ENCODE measurements around the gene SND1. TPM values are rescaled to one million over a fixed set of nuclear protein-coding genes. Genes with fewer than 3 reads are reported as not detected.

SND1 gene
- polyA plus RNA-seq, 3 donors, result 158 to 177 (median 163) TPM

DNA sequence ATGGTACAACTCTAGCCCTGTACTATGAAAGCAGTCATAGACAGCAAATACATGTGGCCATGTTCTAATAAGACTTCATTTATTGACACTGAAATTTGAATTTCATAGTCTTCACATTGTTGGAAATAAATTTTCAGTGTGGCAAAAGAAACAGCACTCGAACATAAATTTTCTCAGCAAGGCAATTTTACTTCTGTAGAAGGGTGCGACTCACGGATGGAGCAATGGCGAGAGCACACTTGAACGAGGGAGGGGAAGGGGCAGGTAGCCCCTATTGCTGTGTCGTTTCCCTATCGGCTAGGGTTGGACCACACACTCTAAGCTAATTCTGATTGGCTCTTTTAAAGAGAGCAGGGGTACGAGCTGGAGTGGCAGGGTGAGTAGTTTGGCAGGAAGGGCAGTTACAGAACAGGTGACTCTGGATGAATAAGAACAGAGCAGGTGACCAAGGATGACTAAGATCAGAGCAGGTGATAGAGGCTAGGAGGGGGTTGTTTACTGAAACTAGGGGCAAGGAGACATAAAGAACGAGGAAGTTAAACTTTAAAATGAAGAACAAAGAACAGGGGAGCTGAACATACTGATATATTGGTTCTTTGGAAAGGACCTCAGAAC, 327.2 kb downstream of the SND1 start:
- DNase-seq (ENCODE audit: low read depth in 3 of 3, low spot score in 2 of 3), result no peak

DNA sequence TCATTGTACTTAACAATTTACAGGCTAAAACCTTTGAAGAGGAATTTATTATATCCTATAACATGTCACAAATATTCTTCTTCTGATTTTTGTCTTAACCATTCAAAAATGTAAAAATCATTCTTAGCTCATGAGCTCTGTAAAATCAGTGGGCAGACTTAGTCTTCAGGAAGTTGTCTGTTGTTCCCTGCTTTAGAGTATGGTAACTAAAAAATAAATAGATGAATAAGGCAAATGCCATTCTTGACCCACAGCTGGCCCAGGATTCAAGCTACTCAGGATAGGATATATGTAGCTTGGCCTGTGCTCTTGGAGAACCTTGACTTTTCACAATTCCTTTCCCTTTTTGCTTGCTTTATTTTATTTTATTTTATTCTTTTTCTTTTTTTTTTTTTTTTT, 327.7 kb downstream of the SND1 start:
- DNase-seq (ENCODE audit: low read depth in 3 of 3, low spot score in 2 of 3), result no peak

DNA sequence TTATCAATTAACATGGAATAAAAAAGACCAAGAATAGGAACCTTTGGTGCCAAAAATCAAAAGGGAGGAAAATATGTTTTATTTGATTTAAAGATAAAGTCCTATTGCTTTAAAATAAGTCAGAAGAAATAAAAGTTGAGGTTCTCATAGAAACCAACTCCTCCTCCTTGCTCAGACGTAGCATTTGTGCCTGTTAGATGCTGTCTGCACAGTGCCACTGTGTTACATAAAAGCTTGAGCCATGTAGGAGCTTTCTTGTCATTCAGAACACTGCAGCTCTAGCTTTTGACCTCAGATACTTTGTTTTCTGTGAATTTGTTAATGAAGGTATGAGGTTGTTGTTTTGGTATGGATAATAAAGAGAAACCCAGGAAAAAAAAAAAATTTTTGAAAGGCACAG, 328.9 kb downstream of the SND1 start:
- DNase-seq (ENCODE audit: low read depth in 3 of 3, low spot score in 2 of 3), result no peak

DNA sequence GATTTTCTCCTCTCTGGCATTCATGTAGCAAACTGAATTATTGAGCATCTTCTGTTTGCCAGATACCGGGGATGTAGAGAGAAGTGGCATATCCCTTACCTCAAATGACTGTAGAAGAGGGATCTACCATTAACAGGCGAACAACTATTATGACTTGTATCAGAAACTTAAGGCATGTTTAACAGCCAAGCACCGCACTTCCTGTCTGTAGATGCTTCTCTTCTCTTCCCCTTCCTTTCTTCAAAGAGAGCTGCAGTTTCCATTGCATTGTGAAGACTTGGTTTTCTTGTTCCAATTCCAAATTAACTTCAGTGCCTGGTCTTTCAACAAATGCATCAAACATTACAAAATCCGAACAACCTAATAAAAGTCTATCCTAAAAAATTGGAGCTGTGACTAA, 330.0 kb downstream of the SND1 start:
- no peak for DNase-seq (ENCODE audit: low read depth in 3 of 3, low spot score in 2 of 3)

DNA sequence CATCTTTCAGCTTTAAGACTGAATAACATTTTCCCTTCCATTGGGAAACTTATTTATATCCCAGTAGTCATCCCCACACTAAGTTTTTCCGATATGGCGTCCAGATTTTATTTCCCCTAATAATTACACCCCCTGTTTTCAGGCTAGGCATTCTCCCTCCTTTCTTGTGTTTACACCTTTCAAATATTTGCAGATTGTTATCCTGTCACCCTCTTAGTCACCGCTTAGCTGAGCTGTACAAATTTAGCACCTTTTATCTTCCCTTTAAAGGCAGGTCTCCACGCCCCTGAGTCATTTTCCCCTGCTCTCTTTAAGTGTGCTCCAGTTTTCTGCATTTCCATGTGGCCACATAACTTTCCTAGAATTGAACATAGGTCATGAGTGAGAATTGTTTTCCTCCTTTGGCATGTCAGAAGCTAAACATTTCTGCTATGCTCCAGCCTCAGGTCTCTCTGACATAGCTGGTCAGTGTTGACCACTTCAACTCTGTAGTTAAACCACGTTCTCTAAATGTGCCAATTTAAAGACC, 331.9 kb downstream of the SND1 start:
- DNase-seq (ENCODE audit: low read depth in 3 of 3, low spot score in 2 of 3), result no peak

DNA sequence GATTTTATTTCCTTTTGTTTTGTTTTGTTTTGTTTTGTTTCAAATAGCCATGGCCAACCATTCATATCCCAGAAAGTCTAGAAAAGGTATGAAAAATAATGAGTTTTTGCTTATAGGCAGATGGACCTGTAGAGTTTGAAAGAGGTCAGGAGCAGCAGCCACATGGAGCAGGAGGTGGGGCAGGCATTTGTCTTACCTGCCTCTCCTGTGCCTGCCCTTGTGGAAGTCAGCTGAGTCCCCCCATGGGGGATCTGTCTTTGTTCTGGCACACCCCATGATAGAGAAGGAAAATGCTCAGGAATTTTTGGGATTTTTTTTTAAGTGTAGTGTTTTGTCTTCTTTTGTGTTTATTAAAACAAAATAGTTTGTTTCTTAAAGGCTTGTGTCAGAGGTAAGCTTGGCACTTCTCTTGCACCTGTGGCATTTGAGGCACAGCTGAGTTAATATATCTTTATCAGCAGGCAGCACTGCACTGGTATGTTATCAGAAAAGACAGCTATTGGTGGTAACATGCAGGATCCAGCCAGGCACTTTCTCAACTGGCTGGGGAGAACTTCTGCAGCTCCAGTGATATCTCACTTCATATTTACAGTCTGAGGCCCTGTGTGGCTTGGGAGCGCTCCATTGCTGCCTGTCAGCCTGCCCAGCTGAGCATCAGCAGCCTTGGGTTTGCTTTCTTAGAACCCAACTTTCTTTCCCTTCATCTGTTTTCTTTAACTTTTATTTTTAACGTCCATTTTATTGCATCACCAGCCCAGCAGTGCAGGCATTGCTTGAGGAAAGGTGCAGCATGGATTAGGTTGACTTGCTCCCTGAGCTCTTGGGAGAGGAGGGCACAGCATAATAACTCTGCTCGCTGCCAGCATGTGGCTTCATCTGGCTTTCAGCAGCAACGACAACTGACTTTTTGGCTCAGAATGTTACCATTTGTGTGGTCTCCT, 334.9 kb downstream of the SND1 start:
- DNase-seq (ENCODE audit: low read depth in 3 of 3, low spot score in 2 of 3), result no peak

DNA sequence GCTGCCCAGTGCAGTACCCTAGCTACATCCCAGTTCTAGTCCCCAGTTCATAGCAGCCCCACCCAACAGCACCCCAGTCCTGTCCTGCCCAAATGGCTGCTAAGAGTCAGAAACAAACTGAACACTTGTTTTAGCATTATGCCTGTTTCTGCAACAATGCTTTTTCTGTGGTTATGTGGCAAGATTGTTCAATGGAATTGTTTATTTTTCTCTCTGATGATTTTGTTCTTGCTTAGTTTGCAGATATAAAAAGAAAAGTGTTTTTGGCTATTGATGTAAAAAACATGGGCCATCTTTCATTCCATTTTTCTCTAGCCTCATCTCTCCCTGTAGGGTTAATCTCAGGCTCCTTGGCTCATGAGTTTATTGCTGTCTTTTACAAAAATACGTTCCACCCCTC, 336.8 kb downstream of the SND1 start:
- DNase-seq (ENCODE audit: low read depth in 3 of 3, low spot score in 2 of 3), result no peak

DNA sequence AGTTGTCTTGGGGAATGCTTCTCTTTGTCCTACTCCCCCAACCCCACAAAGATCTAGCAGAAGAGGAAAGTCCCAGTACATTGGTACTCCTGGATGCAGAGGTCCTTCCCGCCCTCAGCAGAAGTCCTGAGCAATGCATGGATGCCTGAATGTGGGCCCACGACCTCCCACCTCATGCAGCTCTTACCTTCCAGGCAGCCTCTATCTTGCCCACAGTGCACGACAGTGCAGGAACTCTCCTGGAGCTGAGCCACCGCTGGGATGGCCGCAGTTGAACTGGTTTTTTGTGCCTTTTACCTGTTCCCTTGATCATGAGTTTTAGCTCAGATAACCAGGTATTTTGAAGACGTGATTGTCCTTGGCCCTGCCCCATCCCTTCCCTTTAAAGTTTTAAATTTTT, 341.3 kb downstream of the SND1 start:
- no peak for DNase-seq (ENCODE audit: low read depth in 3 of 3, low spot score in 2 of 3)

DNA sequence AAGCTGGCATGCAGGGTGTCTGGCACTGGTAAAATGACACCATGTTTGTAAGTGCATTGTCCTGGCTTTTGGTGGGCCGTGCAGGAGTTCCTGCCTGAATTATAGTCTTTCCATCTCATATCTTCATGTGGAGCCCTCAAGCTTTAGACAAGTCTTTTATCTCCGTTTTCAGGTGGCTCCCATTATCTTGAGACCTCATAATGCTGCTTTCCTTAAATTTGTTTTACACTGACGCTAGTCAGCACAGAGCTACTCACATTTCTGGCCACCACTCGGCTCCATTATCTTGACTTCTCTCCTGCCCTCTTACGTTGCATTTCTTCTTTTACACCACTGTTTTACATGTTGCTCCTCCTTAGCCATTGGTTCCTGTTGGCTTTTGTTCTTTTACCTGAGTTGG, 342.0 kb downstream of the SND1 start:
- DNase-seq (ENCODE audit: low read depth in 3 of 3, low spot score in 2 of 3), result no peak

DNA sequence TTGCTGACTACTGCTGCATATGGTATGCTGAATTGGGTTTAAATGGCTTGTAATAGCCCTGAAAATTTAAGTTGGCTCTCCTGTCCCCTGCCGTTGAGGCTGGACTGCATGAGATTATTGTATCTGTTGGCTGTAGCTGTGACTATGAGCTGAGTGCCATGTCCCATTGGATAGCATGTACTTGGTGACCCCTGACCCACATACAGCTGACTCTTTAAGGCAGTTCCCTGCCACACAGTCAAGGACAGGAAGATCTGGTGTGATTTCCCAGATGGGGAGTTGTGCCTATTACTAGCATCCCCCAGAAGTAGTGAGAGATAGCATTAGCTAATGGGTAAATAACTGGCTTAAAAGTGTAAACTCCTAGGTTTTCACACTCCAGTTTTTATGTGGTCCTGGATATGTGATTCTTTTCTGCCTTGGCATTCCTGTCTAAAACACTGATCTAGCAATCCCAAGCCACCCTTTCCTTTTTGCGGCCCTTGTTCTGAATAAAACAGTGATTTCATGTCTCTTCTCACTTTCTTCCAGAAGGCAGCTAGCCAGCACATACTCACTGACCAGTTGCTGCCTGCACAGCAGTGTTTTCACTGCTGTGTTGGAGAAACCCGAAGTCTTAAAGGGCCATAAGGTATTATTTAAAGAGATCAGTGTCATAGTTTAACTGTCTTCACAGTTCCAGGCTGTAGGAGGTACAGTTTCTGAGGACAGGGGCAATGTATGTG, 343.3 kb downstream of the SND1 start:
- no peak for DNase-seq (ENCODE audit: low read depth in 3 of 3, low spot score in 2 of 3)

DNA sequence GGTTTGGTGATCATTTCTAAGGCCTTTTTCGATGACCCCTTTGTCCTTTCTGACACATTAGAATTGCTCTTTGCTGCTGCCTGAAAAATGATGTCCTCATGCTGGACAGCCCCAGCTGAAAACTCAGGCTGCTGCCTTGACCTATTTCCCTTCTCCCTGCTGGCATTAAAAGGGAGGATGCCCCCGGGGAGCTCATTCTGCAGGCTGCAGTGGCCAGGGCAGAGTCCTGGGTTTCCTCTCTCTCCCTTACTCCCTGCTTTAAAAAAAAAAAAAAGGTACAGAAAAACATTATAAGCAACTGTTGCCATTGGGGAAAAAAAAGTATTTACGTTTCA, 343.9 kb downstream of the SND1 start:
- DNase-seq (ENCODE audit: low read depth in 3 of 3, low spot score in 2 of 3), result no peak

DNA sequence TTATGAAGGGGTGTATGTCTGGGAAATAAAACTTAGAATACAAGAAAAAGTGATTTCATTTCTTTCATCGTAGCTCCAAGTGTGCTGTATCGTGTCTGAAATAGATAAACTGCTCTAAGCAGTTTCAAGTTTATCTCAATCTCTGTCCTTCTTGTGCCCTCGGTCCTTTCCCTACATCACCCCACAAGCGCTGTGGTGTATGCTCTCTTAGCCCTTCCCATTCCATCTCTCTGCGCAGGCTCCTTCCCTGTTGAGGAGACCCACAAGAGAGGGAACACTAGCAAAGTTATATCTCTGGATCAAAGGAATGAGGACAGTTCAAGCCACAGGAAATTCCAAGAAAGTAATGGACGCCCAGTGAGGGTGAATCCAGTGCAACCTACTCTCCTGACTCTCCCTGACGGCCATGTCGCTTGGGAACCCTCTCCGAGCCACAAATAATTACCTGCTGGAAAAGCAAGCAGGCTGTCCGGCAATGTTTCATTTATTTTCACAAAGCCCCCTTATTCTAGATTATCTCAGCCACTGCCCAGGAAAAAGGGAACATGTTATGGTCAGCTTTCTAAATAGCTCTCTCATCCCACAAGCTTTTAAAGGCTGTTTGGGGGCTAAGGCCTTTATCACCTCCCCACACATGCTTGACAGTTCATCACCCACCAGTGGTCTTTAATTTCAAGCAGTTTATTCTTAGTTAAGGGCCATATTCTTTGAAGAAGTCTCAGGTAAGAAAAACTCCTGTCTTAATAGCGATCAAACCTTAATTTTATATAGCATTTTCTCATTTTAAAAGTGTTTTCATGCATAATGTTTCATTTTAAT, 344.5 kb downstream of the SND1 start:
- no peak for DNase-seq (ENCODE audit: low read depth in 3 of 3, low spot score in 2 of 3)

DNA sequence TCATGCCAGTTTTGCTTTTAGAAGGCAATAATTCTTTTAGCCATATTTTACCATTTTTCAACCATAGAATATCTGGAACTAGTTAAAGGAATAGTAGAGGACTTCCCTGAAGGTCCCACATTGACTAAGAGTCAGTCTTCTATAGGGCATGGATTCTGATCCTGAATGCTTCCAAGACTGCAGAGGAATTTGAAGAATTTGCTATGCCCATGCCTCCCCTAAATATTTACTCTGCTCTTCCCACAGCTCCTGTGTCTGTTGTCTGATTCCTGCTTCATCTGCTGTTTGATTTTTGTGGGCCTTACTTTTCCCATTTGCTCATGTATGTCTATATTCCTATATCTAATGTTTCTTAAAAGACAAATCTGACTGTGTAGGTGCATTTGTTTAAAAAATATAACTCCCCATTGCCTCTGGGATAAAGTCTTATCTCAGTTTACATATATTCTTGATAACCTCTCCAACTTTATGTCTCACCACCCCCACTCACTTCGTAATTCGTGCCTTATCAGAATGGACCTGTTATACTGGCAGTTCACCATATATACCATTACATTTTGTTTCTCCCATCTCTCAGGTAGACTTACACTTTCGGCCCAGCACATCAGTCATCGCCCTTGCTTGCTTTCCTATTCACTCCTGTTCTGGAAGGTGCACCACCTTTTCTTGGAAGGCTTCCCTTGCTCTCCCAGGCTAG, 345.4 kb downstream of the SND1 start:
- DNase-seq (ENCODE audit: low read depth in 3 of 3, low spot score in 2 of 3), result no peak

DNA sequence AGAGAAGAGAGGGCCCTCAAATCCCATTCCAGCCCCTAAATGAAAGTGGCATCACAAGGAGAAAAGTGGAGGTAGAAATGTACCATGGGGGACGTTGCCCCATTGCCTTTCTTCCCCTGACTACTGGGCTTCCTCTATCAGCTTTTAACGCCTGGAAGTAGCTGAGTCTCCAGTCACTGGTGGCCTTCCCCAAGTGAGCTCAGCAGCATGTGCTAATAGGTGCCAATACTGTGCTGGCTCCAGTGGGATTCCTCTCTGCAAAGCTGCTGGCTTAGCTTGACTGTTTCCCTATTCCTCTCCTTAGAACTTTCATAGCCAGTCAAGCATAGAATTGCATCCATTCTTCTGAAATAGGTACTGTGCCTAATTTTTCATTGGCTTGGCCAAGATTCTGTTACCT, 346.7 kb downstream of the SND1 start:
- no peak for DNase-seq (ENCODE audit: low read depth in 3 of 3, low spot score in 2 of 3)

DNA sequence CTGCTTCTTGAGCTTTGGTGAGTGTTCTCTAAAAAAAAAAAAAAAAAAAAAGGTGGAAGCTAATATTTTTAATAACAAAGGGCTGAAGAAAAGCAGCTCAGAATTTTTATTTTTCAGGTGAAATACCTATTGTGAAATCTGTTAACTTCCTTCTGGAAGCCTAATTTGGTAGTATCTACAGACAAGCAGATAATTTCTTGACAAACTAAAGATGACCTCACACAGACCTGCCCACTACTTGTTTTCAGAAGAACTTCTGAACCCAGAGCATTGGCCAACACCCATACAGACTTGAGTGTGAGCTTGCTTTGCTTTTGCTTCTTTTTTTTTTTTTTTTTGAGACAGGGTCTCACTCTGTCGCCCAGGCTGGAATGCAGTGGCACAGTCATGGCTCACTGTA, 348.1 kb downstream of the SND1 start:
- DNase-seq (ENCODE audit: low read depth in 3 of 3, low spot score in 2 of 3), result no peak

DNA sequence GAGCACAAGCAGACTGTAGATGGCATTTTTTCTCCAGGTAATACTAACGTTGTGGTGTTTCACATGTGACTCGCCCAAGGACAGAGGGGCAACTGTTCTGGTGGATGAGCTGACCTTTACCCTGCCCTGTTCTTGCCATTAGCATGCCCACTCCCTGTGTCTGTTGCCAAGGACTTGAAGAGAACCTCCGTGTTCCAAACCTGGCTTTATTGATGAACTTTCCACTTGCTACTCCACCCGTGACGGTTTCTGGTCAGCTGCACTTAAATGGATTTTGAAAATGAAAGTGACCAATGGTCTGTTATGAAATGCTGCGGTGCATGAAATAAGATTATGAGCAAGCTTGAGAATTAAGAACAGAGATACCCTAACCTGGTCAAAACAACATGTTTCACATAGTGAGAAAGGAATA, 348.9 kb downstream of the SND1 start:
- DNase-seq (ENCODE audit: low read depth in 3 of 3, low spot score in 2 of 3), result no peak

DNA sequence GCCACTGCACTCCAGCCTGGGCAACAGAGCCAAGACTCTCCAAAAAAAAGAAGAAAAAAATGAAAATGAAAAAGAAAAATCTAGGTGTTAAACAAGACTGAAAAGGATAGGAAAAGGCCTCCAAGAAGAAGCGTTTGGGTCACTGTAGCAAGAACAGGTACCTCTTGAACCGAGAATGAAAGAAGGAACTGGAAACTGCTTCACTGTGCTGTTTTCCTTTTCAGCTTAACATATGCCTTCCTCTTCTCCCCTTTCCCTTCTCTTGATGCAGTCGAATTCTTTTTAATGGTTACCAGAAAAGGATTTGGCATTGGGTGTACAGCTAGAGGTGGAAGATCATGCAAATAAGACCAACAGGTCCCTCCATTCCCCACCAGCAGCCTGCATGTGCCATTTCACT, 351.2 kb downstream of the SND1 start:
- no peak for DNase-seq (ENCODE audit: low read depth in 3 of 3, low spot score in 2 of 3)

DNA sequence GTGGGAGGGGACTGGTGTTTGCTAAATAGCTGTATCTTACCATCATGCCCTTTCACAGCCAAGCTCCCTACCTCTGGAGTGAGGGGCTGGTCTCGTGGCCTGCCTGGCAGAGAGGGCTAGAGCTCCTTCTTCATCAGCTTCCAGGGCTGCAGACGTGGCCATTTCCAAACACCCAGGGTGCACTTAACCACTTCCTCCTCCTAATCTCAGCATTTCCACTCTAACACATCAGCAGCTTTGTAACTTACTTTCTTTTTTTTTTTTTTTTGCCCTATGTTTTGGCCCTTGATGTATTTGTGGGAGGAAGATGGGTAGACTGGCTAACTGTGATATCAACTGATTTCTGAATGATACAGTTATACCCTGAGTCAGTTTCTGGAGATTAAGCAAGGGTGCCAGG, 351.8 kb downstream of the SND1 start:
- no peak for DNase-seq (ENCODE audit: low read depth in 3 of 3, low spot score in 2 of 3)

DNA sequence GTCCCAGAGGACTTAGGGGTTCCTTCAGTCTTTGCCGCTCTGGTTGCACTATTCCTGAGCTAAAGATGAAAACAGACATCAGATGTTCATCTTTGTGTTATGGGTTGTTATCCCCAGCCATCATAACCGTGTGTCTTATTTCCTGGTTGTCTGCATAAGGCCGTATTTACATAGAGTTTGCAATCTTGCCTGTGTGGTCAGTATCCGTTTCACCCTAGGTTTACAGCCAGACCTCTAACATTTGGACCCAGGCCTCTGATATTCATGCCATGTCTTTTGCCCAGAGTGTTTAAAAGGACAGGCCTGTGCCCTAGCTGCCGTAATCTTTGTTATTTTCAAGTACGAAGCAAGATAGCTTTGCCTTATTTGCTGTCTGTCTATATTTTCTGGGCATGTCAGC, 352.6 kb downstream of the SND1 start:
- no peak for DNase-seq (ENCODE audit: low read depth in 3 of 3, low spot score in 2 of 3)

DNA sequence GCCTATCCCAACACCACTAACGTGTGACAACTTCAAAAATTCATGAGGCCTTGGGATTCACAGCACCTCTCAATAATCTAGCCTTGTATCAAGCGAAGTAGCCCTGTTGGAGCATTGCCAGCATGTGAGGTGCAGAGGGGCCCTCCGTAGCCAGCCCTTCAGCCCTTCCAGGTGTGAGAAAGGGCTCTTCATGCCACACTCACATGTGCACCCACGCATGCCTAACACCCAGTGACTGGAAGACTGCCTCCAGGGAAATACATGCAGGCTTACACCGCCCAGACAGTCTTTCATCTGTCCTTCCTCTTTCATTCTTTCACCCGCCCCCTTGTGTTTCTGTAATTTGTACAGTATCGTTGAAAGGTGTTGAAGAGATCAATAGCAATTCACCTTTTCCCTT, 353.1 kb downstream of the SND1 start:
- DNase-seq (ENCODE audit: low read depth in 3 of 3, low spot score in 2 of 3), result no peak

Data from right renal cortex interstitium (tissue), 3 donors.